ENCODE measurements around the gene RAP1GAP.
A peak's percentile ranks its signal among the peaks of the same experiment; 100 is the strongest.

RAP1GAP gene

DNA sequence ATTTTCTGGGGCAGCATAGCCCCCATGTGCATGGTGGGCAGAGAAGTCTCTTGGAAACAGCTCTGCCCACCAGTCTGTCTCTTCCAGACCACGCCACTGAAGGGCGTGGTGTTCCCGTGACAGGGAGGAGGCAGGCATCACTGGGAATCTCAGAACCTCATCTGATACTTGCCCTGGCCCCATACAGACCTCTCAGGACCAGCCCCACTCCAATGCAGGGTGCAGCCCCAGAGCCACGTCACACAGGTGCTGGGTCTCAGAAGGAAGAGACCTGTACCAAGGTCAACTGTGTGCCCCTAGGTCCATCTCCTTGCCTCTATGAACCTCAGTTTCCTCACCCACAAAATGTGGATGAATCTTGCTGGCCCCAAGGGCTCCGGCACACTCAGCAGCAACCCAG, 7.3 kb downstream of the RAP1GAP start:
- DNase-seq: no peak

DNA sequence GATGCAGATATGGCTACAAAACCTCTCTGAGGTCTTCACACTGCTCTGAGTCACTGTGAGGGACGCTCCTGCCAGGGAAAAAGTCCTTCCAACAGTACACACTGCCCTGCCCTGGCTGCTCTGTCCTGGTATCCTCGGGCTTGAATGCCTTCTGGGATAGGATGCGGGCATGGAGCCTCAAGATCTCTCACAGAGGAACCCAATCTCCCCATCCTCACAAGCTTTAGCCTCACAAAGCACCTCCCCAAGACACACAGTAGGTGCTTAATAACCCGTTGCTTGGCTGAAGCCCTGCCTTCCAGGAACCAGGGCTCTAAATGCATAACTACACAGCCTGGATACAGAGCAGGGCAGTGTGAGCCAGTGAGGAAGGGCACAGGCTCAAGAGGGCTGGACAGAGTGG, 9.2 kb downstream of the RAP1GAP start:
- no peak for DNase-seq

DNA sequence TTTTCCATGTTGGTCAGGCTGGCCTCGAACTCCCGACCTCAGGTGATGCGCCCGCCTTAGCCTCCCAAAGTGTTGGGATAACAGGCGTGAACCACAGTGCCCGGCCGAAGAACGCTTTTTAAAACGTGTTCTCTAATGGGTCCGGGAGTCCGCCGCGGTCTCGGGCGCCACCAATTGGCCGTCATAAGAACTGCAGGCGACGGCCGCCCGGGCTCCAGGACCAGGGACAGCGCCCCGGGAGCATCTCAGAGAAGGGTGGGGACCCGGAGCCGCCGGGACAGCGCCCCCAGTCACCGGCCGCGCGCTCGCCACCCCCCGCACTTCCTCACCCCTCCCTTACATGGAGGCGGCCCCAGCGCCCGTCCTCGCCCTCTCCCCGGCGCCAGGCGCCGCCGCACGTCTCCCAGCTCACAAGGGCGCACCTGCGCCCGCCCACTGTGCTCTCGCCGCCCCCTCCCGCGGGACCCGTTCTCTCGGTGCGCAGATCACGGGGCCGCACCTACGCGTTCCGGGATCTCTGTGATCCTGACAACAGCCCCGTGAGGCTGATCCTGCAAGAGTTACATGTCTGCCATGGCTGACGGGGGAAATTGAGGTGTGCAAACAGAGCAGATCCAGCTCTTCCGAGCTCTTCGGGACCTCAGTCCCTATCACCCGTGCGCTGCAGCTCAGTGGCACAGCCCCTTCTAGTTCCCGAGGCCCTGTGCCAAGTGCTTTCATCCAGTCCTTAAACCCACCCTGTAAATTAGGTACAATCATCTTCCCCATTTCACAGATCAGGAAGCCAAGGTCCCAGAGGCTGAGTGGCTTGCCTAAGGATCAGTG, 9.8 kb downstream of the RAP1GAP start:
- DNase-seq: peak; percentile 80 to 86

DNA sequence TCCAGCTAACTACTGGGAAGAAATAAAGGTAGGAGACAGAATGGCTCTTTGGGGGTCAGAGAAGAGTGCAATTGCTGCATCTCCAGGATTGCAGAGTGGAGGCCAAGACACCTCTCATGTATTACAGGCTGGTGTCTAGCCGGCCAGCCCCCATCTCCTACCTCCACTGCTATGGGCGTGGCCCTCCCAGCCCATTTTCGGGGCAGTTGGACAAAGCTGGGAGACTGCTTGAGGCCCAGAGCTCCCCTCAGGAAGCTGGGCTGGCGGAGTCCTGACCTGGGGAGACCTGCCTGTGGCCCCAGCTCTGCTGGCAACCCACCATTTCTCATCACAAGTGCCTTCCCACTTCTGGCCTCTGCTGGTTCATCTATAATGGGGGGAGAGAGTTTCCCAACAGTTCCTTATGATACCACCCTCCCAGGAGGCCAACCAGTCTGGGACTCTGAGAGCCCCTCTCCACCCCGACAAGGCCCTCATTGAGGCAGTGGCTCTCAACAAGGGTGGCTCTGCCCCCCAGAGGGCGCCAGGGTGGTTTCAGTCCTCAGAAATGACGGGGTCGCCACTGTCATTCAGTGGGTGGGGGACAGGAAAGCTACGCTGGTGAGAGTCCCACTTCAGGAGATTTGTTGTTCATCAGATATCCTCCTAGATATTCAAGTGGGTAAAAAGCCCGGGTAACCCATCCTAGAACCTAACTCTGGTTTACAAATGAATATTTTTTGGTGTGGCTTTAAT, 11.5 kb downstream of the RAP1GAP start:
- DNase-seq: no peak

DNA sequence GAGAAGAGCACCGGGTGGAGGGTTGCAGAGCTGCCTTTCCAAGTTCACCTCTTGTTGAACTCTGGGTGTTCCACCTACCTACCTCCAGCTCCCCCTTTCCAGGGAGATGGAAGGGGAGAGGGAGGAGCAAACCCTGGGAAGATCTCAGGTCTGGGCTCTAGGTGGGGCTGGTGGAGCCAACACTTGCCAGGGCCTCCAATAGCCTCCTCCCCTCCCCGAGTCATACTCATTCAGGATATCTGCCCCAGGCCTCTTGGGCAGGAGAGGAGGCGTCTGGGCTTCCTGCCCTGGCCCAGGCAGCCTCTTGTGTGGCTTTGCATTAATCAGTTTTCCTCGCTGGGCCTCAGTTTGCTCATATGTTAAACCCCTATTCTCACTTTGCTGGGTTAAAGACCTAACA, 13.4 kb downstream of the RAP1GAP start:
- peak in 1 of 2 experiments; percentile 30 for DNase-seq

DNA sequence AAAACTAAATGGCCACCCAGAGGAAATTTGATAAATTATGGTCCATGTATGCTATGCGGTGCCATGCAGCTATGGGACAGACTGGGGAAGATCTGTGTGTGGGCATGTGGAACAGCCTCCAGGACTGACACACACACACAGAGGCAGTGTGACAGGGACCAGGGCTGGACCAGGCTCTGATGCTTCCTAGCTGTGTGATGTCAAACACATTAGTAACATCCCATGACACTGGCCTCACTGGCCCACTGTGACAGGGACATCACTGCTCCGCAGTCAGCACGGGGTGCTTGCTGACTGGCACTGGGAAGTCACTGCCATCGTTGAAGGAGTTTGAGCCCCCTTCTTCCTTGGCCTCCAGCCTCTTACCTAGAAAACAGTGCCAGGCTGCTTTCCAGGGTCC, 13.9 kb downstream of the RAP1GAP start:
- no peak for DNase-seq

DNA sequence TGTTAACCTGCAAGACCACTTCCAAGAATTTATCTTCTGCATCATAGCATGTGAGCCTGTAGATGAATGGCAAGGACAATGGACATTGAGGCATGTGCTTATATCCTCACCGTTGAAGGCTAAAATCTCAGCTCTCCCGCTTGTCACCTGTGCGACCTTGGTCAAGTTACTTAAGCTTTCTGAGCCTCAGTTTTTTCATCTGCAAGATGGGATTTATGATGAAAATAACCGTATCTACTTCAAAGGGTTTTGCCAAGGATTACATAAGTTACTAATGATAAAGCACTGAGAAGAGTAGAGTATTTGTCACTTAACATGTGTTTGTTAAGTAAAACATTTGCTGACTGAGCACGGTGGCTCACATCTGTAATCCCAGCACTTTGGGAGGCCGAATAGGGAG, 14.9 kb downstream of the RAP1GAP start:
- no peak for DNase-seq

DNA sequence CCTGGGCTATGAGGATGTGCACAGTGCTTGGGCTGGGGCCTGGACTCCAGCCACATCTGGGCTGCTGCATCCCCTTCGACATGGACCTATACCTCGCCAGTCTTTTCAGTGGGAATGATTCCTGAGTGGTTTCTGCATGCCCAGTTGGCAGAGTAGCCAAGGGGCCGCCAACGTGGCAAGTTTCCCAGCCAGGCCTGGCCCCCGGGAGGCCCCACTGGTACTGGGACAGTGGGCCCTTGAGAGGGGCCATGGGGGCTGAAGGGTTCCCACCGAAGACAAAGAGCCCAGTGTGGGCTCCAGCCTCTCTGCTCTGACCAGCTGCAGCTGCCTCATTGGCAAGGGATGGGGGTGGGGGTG, 15.4 kb downstream of the RAP1GAP start:
- DNase-seq: no peak

DNA sequence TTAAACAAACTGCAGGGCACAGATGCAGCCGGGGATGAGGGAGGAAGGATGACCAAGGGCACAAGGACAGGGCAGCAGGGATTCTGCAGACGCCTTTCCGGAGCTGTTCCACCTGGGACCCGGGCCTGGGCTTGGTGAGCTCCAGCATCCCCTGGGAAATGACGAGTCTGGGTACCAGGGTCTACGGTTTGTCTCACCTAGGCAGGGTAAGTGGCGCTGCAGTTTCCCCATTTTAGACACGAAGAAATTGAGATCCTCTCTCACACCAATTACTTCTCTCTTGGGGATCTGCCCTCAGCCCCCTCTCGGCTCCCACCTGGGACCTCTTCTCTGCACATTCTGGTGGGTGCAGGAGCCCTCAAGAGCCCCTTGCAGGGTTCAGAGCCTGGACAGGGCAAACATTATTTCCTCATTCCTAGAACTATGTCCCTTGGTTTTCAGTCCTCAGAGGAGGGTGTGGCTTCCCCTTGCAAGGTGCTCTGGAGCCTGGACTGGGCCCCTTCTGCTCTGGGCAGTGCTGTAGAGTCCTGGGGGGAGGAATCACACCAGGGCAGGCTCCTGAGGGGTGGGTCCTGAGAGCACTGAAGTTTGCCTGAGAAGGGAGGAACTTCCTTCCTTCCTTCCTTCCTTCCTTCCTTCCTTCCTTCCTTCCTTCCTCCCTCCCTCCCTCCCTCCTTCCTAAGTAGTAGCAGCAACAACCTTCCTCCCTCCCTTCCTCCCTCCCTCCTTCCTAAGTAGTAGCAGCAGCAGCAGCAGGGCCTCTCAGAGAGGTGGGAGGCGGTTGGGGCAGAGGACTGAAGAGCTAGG, 16.0 kb downstream of the RAP1GAP start:
- DNase-seq: no peak

DNA sequence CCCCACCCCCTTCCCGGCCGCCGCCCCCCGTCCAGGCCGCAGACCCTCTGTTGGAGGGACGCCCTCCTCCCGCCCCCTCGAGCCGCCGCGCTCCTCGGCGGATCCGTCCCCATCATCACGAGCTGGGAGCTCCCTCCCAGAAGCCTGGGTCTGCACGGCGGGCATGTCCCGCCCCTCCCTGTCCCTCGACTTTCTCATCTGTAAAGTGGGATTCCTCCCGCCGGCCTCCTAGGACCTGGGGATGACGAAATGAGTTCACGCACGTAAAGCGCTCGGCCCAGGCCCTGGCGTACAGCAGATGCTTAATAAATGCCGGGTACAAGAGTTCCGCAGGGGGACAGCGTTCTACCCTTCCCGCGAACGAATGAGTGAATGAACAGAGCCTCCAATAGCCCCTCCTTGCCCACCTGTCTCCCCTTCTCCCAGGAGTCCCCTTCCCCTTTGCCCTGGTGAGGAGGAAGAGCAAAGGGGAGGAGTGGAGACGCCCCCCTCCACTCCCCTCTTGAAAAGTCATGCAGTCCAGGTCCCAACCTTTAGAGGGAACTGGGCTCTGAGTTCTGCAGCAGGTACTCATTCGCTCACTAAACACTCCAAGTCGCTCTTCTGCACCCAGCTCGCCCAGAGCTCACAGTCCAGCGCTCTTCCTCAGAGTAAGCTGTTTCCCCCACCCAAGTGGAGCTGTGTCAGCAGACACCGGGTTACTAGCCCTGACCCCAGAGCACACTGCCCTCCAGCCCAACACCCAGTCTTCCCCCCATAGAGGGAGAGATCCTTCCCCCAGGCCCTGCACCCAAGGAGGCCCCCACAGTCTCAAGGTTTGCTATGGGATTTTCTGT, 16.8 kb downstream of the RAP1GAP start:
- DNase-seq: no peak

DNA sequence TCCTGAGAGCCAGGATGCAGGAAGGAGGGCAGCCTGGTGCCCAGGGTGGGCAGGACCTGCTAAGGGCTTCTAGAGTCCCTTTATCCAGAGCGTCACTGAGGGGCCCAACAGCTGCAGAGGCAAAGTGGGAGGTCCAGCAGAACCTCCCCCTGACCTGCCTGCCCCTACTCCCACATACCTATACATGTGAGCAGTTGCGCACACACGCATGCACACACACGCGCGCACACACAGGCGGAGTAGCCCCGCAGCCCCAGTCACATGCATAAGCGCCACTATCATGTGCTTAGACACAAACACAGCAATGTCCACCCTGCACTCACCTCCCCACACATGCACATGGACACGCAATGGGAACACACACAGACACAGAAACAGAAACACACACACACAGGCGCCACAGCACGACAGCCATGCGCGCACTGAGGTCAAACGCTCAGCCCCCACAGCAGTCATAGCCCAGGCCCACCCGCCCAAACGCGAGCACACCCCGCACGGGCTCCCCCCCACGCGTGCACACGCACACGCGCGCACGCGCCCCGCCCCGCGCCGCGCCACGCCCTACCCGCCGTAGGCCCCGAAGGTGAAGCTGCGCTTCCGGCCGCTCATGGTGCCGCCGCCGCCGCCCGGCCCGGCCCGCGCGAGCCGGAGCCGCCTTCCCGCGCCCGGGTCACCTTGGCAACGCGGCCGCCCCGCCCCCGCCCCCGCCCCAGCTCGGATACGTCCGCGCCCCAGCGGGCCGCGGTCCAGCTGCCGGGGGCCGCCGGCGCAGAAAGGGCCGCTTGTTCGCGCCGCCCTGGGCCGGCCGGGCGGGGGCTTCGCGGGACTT, 17.7 kb downstream of the RAP1GAP start:
- peak; percentile 52 to 61 for DNase-seq

DNA sequence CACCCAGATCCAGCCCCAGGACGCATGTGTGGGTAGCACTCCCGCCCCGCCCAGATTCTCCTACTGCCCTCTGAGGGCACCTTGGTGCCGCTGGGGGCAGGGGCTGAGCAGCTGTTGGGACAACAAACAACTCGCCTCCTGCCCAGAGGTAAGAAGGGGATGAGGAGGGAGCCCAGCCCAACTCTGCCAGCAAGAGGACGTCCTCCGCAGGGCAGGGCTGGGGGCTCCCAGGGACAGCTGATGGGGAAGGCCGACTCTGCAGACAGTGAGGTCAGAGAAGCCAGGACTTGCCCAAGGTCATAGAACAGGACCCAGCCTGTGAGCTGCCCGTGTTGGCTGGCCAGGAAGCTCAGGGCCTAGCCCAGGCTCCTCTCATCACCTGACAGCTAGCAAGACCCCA, 18.8 kb downstream of the RAP1GAP start:
- no peak for DNase-seq

DNA sequence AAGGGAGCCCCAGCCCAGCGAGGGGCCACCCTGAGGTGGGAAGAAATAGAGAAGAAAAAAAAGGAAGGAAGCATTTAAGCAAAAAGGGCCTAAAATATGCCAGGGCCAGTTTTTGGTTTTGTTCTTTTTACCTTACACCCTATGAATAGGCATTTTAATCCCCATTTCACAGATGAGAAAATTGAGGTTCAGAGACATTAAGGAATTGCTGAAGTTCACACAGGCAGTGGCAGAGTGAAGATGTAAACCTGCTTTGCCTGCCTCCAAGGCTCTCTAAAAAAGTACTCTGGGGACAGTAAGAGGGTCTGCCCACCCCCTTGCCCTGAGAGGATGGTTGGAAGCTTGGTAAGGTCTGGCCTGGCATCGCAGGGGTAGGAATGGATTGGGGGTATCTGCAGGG, 19.8 kb downstream of the RAP1GAP start:
- DNase-seq: no peak

DNA sequence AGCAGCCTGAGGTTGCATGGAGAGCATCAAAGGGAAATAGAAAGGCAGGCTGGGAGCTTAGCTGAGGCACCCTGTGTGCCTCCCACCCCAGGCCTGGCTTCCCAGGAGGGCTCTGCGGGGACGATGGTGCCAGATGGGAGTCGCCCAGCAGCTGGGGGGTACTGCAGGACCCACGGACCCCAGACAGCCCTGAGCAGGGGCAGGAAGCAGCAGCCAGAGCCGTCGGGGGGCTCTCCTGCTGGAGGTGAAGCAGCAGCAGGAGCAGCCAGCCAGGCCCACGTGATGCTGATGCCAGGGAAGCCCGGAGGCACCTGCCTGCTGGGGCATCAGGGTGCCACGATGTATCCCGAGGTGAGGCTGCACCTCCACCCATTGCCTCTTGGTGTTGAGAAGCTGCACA, 20.4 kb downstream of the RAP1GAP start:
- DNase-seq: no peak

DNA sequence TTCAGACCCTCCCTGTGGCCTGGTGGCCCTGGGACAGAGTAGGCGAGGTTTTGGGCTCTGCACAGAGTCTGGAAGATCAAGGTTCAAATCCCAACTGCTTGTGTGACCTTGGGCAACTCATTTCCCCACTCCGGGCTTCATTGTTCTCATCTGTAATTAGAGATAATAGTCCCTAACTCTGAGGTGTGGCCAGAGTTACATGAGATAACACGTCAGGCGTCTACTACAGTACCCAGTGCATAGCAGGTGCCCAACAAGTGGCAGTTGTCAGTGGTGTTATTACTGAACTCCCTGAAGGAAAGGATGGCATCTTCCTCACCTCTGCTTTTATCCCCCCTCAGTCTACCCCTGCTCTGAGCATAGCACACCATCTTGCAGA, 20.8 kb downstream of the RAP1GAP start:
- no peak for DNase-seq

DNA sequence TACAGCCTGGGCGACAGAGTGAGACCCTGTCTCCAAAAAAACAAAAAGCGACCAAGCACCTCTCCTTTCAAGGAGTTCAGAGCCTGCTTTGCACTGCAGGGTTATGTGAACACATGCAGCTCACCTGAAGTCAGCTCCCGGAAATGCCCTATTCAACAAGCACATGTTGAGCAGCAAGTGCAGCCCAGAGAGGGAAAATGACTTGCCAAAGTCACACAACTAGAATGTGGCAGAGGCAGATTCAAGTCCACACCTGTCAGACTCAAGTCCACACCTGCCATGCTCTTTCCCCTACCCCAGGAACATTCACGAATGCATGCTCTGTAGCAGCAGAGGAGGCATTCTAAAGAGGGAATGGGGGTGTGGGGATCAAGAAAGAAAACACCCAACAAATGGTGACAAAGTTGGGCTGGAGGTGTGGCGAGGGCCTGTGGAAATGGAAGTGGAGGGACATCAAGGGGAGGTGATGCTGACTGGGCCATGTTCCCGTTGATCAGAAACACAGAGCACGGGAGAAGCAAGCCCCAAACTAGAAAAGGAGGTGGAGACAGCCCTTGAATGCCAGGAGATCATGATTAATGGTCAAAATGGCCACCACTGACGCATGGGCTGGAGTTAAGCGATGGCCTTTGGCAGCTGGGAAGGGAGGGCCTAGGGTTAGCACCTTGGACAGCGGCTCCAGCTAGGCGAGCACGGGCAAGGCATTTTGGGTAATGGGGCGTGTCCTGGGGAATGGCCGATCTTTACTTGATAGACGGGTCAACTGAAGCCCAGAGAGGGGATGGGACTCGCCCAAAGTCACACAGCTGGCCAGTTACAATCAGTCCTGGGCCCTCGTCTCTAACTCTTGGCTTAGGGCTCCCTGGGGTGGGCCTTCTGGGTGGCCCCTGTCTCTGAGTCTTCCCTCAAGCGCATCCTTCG, 21.5 kb downstream of the RAP1GAP start:
- no peak for DNase-seq

DNA sequence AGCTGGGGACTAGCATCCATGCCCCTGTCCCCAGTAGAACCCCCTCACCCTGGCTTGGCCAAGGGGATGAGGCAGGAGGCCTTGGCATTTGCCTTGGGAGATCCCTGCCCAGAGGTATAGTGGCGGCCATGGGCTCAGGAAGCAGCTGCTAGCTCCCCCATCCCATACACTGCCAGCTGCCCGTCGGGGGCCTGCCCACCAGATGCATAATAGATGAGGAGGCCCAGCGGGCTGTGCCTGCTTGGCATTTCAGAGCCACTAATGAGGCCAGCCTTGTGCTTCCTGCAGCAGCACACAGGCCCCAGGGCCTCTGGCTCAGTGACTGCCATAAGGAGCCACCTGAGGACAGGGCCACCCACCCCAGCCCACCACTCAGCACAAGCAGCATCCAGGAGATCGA, 23.6 kb downstream of the RAP1GAP start:
- DNase-seq: peak in 1 of 2 experiments; percentile 32

DNA sequence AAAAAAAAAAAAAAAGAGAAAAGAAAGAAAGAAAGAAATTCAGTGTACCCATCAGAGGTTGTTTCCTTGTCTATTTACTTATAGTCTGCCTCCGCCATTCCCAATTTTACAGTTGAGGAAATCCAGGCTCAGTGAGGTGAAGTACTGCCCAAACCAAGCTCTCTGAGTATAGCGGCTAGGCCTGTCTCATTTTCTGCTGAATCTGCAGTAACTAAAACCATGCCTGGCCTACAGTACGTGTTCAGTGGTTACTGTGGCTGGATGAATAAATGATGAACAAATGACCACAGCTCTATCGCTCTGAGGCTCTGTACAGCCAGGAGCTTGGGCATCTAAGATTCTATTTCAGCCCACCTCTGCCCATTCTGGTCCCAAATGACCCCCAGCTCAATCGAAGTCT, 24.3 kb downstream of the RAP1GAP start:
- DNase-seq: no peak

DNA sequence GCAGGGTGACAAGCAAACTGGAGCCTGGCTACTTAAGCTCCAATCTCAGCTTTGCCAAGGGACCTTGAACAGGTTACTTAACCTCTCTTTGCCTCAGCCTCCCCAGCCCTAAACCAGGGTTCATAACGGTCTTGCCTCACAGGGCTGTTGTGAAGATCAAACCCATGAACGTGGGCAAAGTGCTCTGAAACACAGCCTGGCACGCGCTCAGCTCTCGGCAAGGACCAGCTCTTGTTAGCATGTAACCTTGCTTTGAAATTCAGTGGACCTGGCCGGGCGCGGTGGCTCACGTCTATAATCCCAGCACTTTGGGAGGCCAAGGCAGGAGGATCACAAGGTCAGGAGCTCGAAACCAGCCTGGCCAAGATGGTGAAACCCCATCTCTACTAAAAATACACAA, 24.8 kb downstream of the RAP1GAP start:
- no peak for DNase-seq

DNA sequence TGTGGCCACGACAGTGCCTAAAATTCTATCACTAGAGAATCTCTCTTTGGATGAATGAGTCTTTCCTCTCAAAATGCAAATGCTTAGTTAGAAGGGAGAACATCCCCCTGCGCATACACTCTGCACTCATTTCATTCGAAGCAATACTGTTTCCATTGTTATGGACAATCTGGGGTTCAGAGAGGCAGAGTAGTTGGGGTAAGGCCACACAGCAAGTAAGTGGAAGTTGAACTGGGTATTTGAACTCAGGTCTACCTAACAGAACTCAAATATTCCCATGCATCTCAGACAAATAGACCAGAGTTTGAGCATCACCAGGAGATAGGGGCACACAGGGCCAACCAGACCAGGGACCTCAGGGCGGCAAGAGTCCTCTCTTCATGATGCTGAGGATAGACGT, 25.5 kb downstream of the RAP1GAP start:
- no peak for DNase-seq

Measured in NCI-H2081 (cell line).